ENCODE measurements around the gene MARF1. TPM values are rescaled to one million over a fixed set of nuclear protein-coding genes. Genes with fewer than 3 reads are reported as not detected.

Gene MARF1
- total and polyA plus RNA-seq, 3 donors from 2014 or later, result 30.9 to 57.9 (median 49.7) TPM

DNA sequence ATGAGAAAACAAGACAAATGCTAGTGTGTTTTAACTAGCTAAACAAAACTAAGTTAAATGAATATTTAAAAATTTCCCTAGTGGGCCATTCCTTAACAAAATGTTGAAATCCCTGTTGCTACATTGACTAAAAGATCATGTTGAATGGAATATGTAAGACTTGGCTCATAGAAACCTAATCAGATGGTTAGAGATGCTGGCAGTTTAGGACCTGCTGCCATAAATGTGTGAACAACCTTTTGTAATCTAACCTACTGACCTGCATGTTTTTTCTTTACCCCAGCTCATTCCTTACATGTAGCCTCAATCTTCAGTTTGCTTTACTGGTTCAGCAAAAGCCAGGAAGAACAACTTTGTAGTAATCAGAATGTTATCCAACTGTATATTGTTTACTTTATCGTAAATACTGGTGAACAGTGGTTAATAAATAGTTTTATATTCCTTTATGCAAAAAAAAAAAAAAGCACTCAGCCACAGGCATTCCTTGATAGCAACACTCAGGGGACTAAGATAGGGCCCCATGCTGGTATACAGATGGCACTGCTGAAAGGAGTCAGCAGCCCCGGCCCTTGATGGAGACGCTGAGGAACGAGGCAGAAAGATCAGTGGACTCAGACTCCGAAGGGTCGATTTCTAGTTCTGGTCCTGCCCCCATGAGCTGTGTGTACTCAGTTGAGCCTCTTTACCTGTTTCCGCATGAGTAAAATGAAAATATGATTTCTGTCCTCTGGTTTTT, 78.2 kb downstream of the MARF1 start:
- no peaks in the 10 kb centered on the region for H3K4me1 ChIP-seq
- no peak overlapping the region for H3K4me3 ChIP-seq
- no peaks in the 10 kb centered on the region for H3K27me3 ChIP-seq
- no peaks in the 10 kb centered on the region for H3K36me3 ChIP-seq (ENCODE audit: low read depth, missing control alignments)
- H3K27ac ChIP-seq, result no peak overlapping the region
- no peak for DNase-seq
- TF ChIP-seq, protein P1, sequence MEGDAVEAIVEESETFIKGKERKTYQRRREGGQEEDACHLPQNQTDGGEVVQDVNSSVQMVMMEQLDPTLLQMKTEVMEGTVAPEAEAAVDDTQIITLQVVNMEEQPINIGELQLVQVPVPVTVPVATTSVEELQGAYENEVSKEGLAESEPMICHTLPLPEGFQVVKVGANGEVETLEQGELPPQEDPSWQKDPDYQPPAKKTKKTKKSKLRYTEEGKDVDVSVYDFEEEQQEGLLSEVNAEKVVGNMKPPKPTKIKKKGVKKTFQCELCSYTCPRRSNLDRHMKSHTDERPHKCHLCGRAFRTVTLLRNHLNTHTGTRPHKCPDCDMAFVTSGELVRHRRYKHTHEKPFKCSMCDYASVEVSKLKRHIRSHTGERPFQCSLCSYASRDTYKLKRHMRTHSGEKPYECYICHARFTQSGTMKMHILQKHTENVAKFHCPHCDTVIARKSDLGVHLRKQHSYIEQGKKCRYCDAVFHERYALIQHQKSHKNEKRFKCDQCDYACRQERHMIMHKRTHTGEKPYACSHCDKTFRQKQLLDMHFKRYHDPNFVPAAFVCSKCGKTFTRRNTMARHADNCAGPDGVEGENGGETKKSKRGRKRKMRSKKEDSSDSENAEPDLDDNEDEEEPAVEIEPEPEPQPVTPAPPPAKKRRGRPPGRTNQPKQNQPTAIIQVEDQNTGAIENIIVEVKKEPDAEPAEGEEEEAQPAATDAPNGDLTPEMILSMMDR (IDR thresholded peaks at IDR 0.05), result no peak
- no peak for TF ChIP-seq POLR2A (IDR thresholded peaks at IDR 0.05)
- 90 to 94% methylated on average over 7 of the region's 7 CpGs for WGBS, 2 donors
- intact Hi-C loops (cut with DNase I; ENCODE audit: low total_unique reads), result no loop called here
- H3K9me3 ChIP-seq, result no peaks in the 10 kb centered on the region

DNA sequence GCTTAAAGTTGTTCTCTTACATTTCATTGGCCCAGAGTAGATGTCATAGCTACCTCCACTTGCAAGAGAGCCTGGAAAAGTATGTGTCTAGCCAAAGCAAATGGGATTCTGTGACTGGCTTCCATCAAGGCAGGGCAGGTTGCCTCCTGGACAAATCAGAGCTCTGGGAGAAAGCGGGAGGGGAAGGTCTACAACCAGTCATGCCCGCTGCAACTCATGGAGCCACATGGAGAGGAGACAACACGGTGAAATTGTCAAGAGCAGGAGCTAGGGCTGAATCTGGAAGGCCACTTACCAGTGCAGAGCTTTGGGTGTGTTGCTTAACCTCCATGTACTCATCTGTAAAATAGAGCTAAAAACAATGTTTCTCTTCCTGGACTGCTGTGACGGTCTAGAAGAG, 83.8 kb downstream of the MARF1 start:
- no peaks in the 10 kb centered on the region for H3K36me3 ChIP-seq (ENCODE audit: low read depth, missing control alignments)
- TF ChIP-seq POLR2A (IDR thresholded peaks at IDR 0.05), result no peak
- TF ChIP-seq, protein P1 (IDR thresholded peaks at IDR 0.05), result no peak
- H3K27me3 ChIP-seq, result no peaks in the 10 kb centered on the region
- no peak overlapping the region for H3K27ac ChIP-seq
- no peak for DNase-seq
- H3K9me3 ChIP-seq, result no peaks in the 10 kb centered on the region
- intact Hi-C loops (cut with DNase I; ENCODE audit: low total_unique reads), result no loop called here
- no peak overlapping the region for H3K4me3 ChIP-seq
- WGBS, 2 donors, result 92 to 93% methylated on average over 4 of the region's 4 CpGs
- no peaks in the 10 kb centered on the region for H3K4me1 ChIP-seq

DNA sequence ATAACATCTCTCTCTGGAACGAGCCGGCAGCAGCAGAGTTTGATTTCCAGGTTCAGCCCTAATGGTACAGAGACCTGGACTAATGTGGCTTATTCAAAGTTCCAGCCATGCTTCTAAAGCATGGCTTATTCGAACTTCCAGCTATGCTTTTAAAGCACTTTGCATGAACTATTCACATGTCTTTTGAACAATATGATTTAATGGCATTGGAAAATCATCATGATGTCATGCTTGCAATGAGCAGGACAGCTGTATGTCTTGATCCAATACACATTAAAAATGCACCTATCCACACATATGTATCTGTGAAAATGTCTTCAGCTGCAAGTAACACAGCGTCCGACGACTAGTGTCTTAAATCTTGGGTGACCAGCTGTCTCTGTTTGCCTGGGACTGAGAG, 85.7 kb downstream of the MARF1 start:
- TF ChIP-seq, protein P1 (IDR thresholded peaks at IDR 0.05), result no peak
- Histone ChIP-seq H3K27ac (no peak overlapping the region), H3K9me3 (no peaks in the 10 kb centered on the region), H3K27me3 (no peaks in the 10 kb centered on the region), H3K36me3 (ENCODE audit: low read depth, missing control alignments) (no peaks in the 10 kb centered on the region), H3K4me1 (no peaks in the 10 kb centered on the region), H3K4me3 (no peak overlapping the region)
- no peak for DNase-seq
- 76 to 84% methylated on average over 6 of the region's 6 CpGs for WGBS, 2 donors
- intact Hi-C loops (cut with DNase I; ENCODE audit: low total_unique reads), result no loop called here

DNA sequence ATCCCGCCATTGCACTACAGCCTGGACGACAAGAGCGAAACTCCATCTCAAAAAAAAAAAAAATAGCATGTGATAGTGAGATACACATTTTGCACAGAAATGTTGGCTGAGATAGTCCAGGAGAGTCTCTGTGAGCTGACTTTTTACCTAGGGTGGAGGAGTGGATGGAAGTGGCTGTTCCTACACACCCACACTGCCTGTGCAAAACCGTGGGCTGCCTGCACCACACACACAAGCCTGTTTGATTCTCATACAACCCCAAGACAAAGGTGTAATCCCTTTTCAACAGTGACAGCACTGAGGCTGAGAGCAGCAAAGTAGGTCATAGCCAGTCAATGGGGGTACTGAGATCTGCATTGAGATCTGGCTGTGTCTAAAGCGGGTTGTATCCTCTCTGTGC, 86.8 kb downstream of the MARF1 start:
- Histone ChIP-seq H3K4me1 (no peaks in the 10 kb centered on the region), H3K36me3 (ENCODE audit: low read depth, missing control alignments) (no peaks in the 10 kb centered on the region), H3K27me3 (no peaks in the 10 kb centered on the region), H3K4me3 (no peak overlapping the region), H3K27ac (no peak overlapping the region), H3K9me3 (no peaks in the 10 kb centered on the region)
- TF ChIP-seq, protein P1 (IDR thresholded peaks at IDR 0.05), result no peak
- TF ChIP-seq POLR2A (IDR thresholded peaks at IDR 0.05), result no peak
- no peak for DNase-seq
- 89 to 94% methylated on average over 5 of the region's 5 CpGs for WGBS, 2 donors
- intact Hi-C loops (cut with DNase I; ENCODE audit: low total_unique reads), result no loop called here
